Liver (tissue), 9 donors: ENCODE measurements around the gene FKBP5. TPM values are rescaled to one million over a fixed set of nuclear protein-coding genes. Genes with fewer than 3 reads are reported as not detected.

Source experiments
- DNase-seq: peaks from one replicate; pipeline ENCODE4 v3.0.0-alpha.2; 2017; ENCODE audit warnings: low spot score
- H3K27ac ChIP-seq, 2 donors: one replicate each; pipeline ENCODE4 v1.7.0; 2013; ENCODE audit warnings: inconsistent platforms in 2 of 2, low read length in 2 of 2, control low read depth in 1 of 2, low read depth in 1 of 2, mild to moderate bottlenecking in 1 of 2
- H3K27me3 ChIP-seq, 4 donors: one replicate each; pipeline versions ENCODE4 v1.6.1 to v1.7.0; 2013; ENCODE audit warnings: low read length in 3 of 4, inconsistent platforms in 1 of 4, mild to moderate bottlenecking in 1 of 4, moderate library complexity in 1 of 4; ENCODE audit not compliant: control insufficient read depth in 4 of 4, insufficient read depth in 4 of 4
- H3K36me3 ChIP-seq, 4 donors: one replicate each; pipeline versions ENCODE4 v1.6.1 to v1.7.0; 2013; ENCODE audit warnings: low read length in 3 of 4, mild to moderate bottlenecking in 3 of 4, low read depth in 1 of 4, moderate library complexity in 1 of 4; ENCODE audit not compliant: control insufficient read depth in 4 of 4, insufficient read depth in 3 of 4
- H3K4me1 ChIP-seq, 4 donors: one replicate each; pipeline versions ENCODE4 v1.6.1 to v1.7.0; 2013; ENCODE audit warnings: low read length in 3 of 4, mild to moderate bottlenecking in 3 of 4, moderate library complexity in 1 of 4; ENCODE audit not compliant: control insufficient read depth in 4 of 4, insufficient read depth in 4 of 4
- H3K4me3 ChIP-seq, 3 donors: one replicate each; pipeline versions ENCODE4 v1.6.1 to v1.7.0; 2013; ENCODE audit warnings: low read length in 3 of 3, control low read depth in 1 of 3, low read depth in 1 of 3, mild to moderate bottlenecking in 1 of 3
- H3K9ac ChIP-seq, 2 donors: one replicate each; pipeline ENCODE4 v1.7.0; 2013; ENCODE audit warnings: low read length in 2 of 2, mild to moderate bottlenecking in 2 of 2, moderate library complexity in 2 of 2, control low read depth in 1 of 2, low read depth in 1 of 2
- H3K9me3 ChIP-seq, 4 donors: one replicate each; pipeline versions ENCODE4 v1.6.1 to v1.7.0; 2013; ENCODE audit warnings: low read length in 3 of 4; ENCODE audit not compliant: control insufficient read depth in 4 of 4
- ATF3 ChIP-seq: IDR thresholded peaks from 2 replicates; pipeline ENCODE4 v1.6.1; 2016; ENCODE audit warnings: antibody characterized with exemption
- CTCF ChIP-seq: fragments of 150-350 bp; IDR thresholded peaks from 2 replicates; pipeline ENCODE4 v1.5.1; 2017; ENCODE audit warnings: improper control_type of control experiment, low read depth, low read length; ENCODE audit not compliant: missing input control
- EGR1 ChIP-seq, 2 donors: IDR thresholded peaks; 2 replicates each; pipeline ENCODE4 v1.6.1; 2016 to 2018; ENCODE audit warnings: antibody characterized with exemption in 2 of 2, low read depth in 2 of 2
- FOXA1 ChIP-seq: IDR thresholded peaks from 2 replicates; pipeline ENCODE4 v1.6.1; 2016; ENCODE audit warnings: antibody characterized with exemption
- FOXA2 ChIP-seq: IDR thresholded peaks from 2 replicates; pipeline ENCODE4 v1.6.1; 2016; ENCODE audit warnings: antibody characterized with exemption
- GABPA ChIP-seq, 2 donors: IDR thresholded peaks in 1 of 2; conservative IDR thresholded peaks in 1 of 2; 2 replicates each; pipeline ENCODE4 v1.6.1; 2016; ENCODE audit warnings: antibody characterized with exemption in 2 of 2, mild to moderate bottlenecking in 1 of 2, moderate library complexity in 1 of 2
- JUND ChIP-seq, 2 donors: IDR thresholded peaks; 2 replicates each; pipeline ENCODE4 v1.6.1; 2016; ENCODE audit warnings: antibody characterized with exemption in 2 of 2
- MAX ChIP-seq: IDR thresholded peaks from 2 replicates; pipeline ENCODE4 v1.6.1; 2016; ENCODE audit warnings: antibody characterized with exemption
- NR2F2 ChIP-seq: IDR thresholded peaks from 2 replicates; pipeline ENCODE4 v1.6.1; 2016; ENCODE audit warnings: antibody characterized with exemption
- RAD21 ChIP-seq, 2 donors: IDR thresholded peaks; 2 replicates each; pipeline ENCODE4 v1.6.1; 2016; ENCODE audit warnings: antibody characterized with exemption in 2 of 2, mild to moderate bottlenecking in 2 of 2
- RXRA ChIP-seq, 2 donors: IDR thresholded peaks; 2 replicates each; pipeline ENCODE4 v1.6.1; 2017 to 2018; ENCODE audit warnings: antibody characterized with exemption in 2 of 2, mild to moderate bottlenecking in 1 of 2
- SP1 ChIP-seq: IDR thresholded peaks from 2 replicates; pipeline ENCODE4 v1.6.1; 2018; ENCODE audit warnings: antibody characterized with exemption, mild to moderate bottlenecking
- TAF1 ChIP-seq: conservative IDR thresholded peaks from 2 replicates; pipeline ENCODE4 v1.6.1; 2016; ENCODE audit warnings: antibody characterized with exemption, mild to moderate bottlenecking
- YY1 ChIP-seq: IDR thresholded peaks from 2 replicates; pipeline ENCODE4 v1.6.1; 2016; ENCODE audit warnings: antibody characterized with exemption, mild to moderate bottlenecking
- ZBTB33 ChIP-seq: IDR thresholded peaks from 2 replicates; pipeline ENCODE4 v1.6.1; 2016; ENCODE audit warnings: antibody characterized with exemption
- WGBS: extraction: QIAGEN DNeasy Blood & Tissue Kit; methylation state at CpG from one replicate; pipeline ENCODE4 v1.1.7; 2013; 5-methylcytosine and 5-hydroxymethylcytosine counted together
- polyA plus RNA-seq, 2 donors: library from polyadenylated mRNA; stranded (reverse) in 1 of 2; unstranded in 1 of 2; fragments of 200-250 nt in 1 of 2; fragments of >200 nt in 1 of 2; fragmentation: Nextera tagmentation in 1 of 2; extraction: Ambion mirVana in 1 of 2; gene quantifications; one replicate each; pipeline versions ENCODE4 v1.2.1 to v1.2.3, GENCODE V29; 2013 to 2015
- total RNA-seq, 2 donors: library from RNA; depleted of rRNA; stranded (reverse); fragments of >200 nt; gene quantifications; one replicate each; pipeline ENCODE4 v1.2.3, GENCODE V29; 2014
- donor health status: healthy.
- donor health status: healthy.
- donor health status: healthy.
- donor health status: healthy.
- donor health status: healthy.

The FKBP5 gene
- total and polyA plus RNA-seq, 4 donors: 10.3 to 132 (median 63.7) TPM

GRCh38 chr6:35561113-35561512 is 127.6 kb downstream of the FKBP5 start:
- Histone ChIP-seq H3K9me3 (no peaks in the 10 kb centered on the region), H3K27ac (no peak overlapping the region), H3K9ac (no peak overlapping the region), H3K36me3 (no peaks in the 10 kb centered on the region), H3K4me3 (no peak overlapping the region), H3K4me1 (no peaks in the 10 kb centered on the region), H3K27me3 (no peaks in the 10 kb centered on the region)
- no peak for DNase-seq
- 78% methylated on average over 5 of the region's 5 CpGs for WGBS
- TF ChIP-seq RXRA (IDR thresholded peaks at IDR 0.05): no peak
- TF ChIP-seq GABPA (IDR thresholded peaks at IDR 0.05 in 1 of 2, conservative IDR thresholded peaks at IDR 0.05 in 1 of 2): no peak
- no peak for TF ChIP-seq FOXA1
- no peak for TF ChIP-seq FOXA2
- no peak for TF ChIP-seq RAD21 (IDR thresholded peaks at IDR 0.05)
- TF ChIP-seq CTCF: no peak
- no peak for TF ChIP-seq EGR1 (IDR thresholded peaks at IDR 0.05; ENCODE audit: low read depth in 2 of 2)
- TF ChIP-seq TAF1: no peak
- TF ChIP-seq ZBTB33: no peak

GRCh38 chr6:35558571-35558970 is 130.1 kb downstream of the FKBP5 start:
- WGBS: 91% methylated on average over 12 of the region's 12 CpGs
- H3K4me1 ChIP-seq: no peaks in the 10 kb centered on the region
- no peaks in the 10 kb centered on the region for H3K9me3 ChIP-seq
- TF ChIP-seq RAD21 (IDR thresholded peaks at IDR 0.05) (no peak), NR2F2 (no peak), SP1 (no peak), YY1 (no peak), ATF3 (no peak), FOXA2 (no peak)
- H3K36me3 ChIP-seq: no peaks in the 10 kb centered on the region
- no peak overlapping the region for H3K27ac ChIP-seq
- no peak for DNase-seq
- no peaks in the 10 kb centered on the region for H3K27me3 ChIP-seq
- no peak overlapping the region for H3K9ac ChIP-seq
- no peak overlapping the region for H3K4me3 ChIP-seq

- Histone ChIP-seq H3K4me1 (no peaks in the 10 kb centered on the region), H3K36me3 (no peaks in the 10 kb centered on the region), H3K9ac (no peak overlapping the region), H3K27me3 (no peaks in the 10 kb centered on the region), H3K9me3 (no peaks in the 10 kb centered on the region), H3K27ac (no peak overlapping the region), H3K4me3 (no peak overlapping the region)
- TF ChIP-seq SP1: no peak
- no peak for TF ChIP-seq FOXA1
- TF ChIP-seq MAX: no peak
- no peak for TF ChIP-seq CTCF
- TF ChIP-seq JUND (IDR thresholded peaks at IDR 0.05): no peak
- no peak for TF ChIP-seq FOXA2
- TF ChIP-seq TAF1: no peak
- no peak for TF ChIP-seq ATF3
- DNase-seq: no peak
- 74% methylated on average over 6 of the region's 6 CpGs for WGBS
Measured at GRCh38 chr6:35557239-35557638, 131.5 kb downstream of the FKBP5 start.
